GM12865 (cell line): ENCODE results near the gene KRTAP5-1.
"Not testable (repeated sequence)": the region's sequence is repeated elsewhere in the genome, so short reads cannot be mapped to it uniquely, and the experiment has no call there.

ENCODE experiments used
- DNase-seq: peaks from one replicate; pipeline ENCODE4 v3.0.0; 2010; ENCODE audit warnings: low read depth
- H3K4me3 ChIP-seq: 2 replicates; pipeline ENCODE4 v1.5.1; 2011; ENCODE audit warnings: mild to moderate bottlenecking, low read depth, low read length, control low read depth
- CTCF ChIP-seq: IDR thresholded peaks from 2 replicates; pipeline ENCODE4 v1.5.1; 2011; ENCODE audit warnings: low read length, control low read depth, low read depth, inconsistent platforms; ENCODE audit not compliant: insufficient read depth; ENCODE audit errors: missing control alignments

Gene KRTAP5-1

GRCh38 chr11:1584661-1585370, at the start of gene KRTAP5-1:
TSS of gene KRTAP5-1 (minus strand) at chr11:1585283. CDS start at chr11:1585249, 34 bp downstream.
- DNase-seq, H3K4me3 ChIP-seq: not testable (repeated sequence)

GRCh38 chr11:1633864-1634263, 48.8 kb upstream of the KRTAP5-1 start:
- no peak for DNase-seq
- no peak for TF ChIP-seq CTCF
- H3K4me3 ChIP-seq = no peak overlapping the region

- no peak for TF ChIP-seq CTCF
- no peak overlapping the region for H3K4me3 ChIP-seq
- DNase-seq = no peak
Measured at GRCh38 chr11:1632053-1632714, 47.1 kb upstream of the KRTAP5-1 start.

GRCh38 chr11:1631066-1631568, 46.0 kb upstream of the KRTAP5-1 start:
- no peak overlapping the region for H3K4me3 ChIP-seq
- TF ChIP-seq CTCF = no peak
- DNase-seq = no peak

GRCh38 chr11:1630271-1630670, 45.2 kb upstream of the KRTAP5-1 start:
- no peak for TF ChIP-seq CTCF
- no peak overlapping the region for H3K4me3 ChIP-seq
- DNase-seq = no peak

- no peak for TF ChIP-seq CTCF
Measured at GRCh38 chr11:1629326-1630185, 44.5 kb upstream of the KRTAP5-1 start, which contains the start of gene KRTAP5-5. TSS of gene KRTAP5-5 (plus strand) at chr11:1629775. CDS start at chr11:1629841, 66 bp downstream.

More at GRCh38 chr11:1629326-1630185, 44.5 kb upstream of the KRTAP5-1 start, which contains the start of gene KRTAP5-5:
- no peak within 1 kb of the TSS for H3K4me3 ChIP-seq
- no peak for DNase-seq
